NCI-H1694 treated with DMSO at 0.1 percent for 48 hours (cell line): Measurements from ENCODE around the gene AFF3.

ENCODE experiments used
- DNase-seq: peaks from one replicate; lab custom pipeline; 2025; lab: John Stamatoyannopoulos, UW

AFF3 gene

GRCh38 chr2:99605036-99605435 lies 537.4 kb downstream of the AFF3 start:
- no peak for DNase-seq

- DNase-seq: no peak
Measured at GRCh38 chr2:99602476-99602875, 539.9 kb downstream of the AFF3 start.

GRCh38 chr2:99600981-99601651 lies 541.3 kb downstream of the AFF3 start:
- DNase-seq: no peak

GRCh38 chr2:99598441-99598840 lies 543.9 kb downstream of the AFF3 start:
- no peak for DNase-seq

GRCh38 chr2:99597616-99598015 lies 544.8 kb downstream of the AFF3 start:
- no peak for DNase-seq

- no peak for DNase-seq
Measured at GRCh38 chr2:99595373-99595772, 547.0 kb downstream of the AFF3 start.

- no peak for DNase-seq
Measured at GRCh38 chr2:99593692-99594427, 548.5 kb downstream of the AFF3 start.

GRCh38 chr2:99576775-99577174 lies 565.6 kb downstream of the AFF3 start:
- no peak for DNase-seq

- DNase-seq: no peak
Measured at GRCh38 chr2:99573634-99574251, 568.6 kb downstream of the AFF3 start.

- no peak for DNase-seq
Measured at GRCh38 chr2:99572373-99573164, 569.8 kb downstream of the AFF3 start.

GRCh38 chr2:99571954-99572353 lies 570.4 kb downstream of the AFF3 start:
- no peak for DNase-seq

- DNase-seq: peak; percentile 43
Measured at GRCh38 chr2:99571533-99571932, 570.9 kb downstream of the AFF3 start.

- no peak for DNase-seq
Measured at GRCh38 chr2:99571021-99571420, 571.4 kb downstream of the AFF3 start.

- no peak for DNase-seq
Measured at GRCh38 chr2:99569386-99569785, 573.0 kb downstream of the AFF3 start.

- no peak for DNase-seq
Measured at GRCh38 chr2:99565227-99565626, 577.2 kb downstream of the AFF3 start.

- DNase-seq: no peak
Measured at GRCh38 chr2:99562516-99562915, 579.9 kb downstream of the AFF3 start.

- no peak for DNase-seq
Measured at GRCh38 chr2:99561804-99562203, 580.6 kb downstream of the AFF3 start.

GRCh38 chr2:99559075-99559662 lies 583.2 kb downstream of the AFF3 start:
- peak; percentile 75 for DNase-seq

GRCh38 chr2:99555404-99555803 lies 587.0 kb downstream of the AFF3 start:
- DNase-seq: no peak

- no peak for DNase-seq
Measured at GRCh38 chr2:99554871-99555270, 587.5 kb downstream of the AFF3 start.

GRCh38 chr2:99554238-99554637 lies 588.2 kb downstream of the AFF3 start:
- DNase-seq: no peak

- no peak for DNase-seq
Measured at GRCh38 chr2:99552529-99552928, 589.9 kb downstream of the AFF3 start.
